ENCODE data around the gene TBX19.

The TBX19 gene

GRCh38 chr1:168281603-168282325, 1.1 kb downstream of the TBX19 start:
- FAIRE-seq = no peak

- FAIRE-seq = no peak
Measured at GRCh38 chr1:168285521-168285790, 4.8 kb downstream of the TBX19 start.

GRCh38 chr1:168285971-168286927, 5.6 kb downstream of the TBX19 start:
- FAIRE-seq = no peak

GRCh38 chr1:168287237-168287664, 6.6 kb downstream of the TBX19 start:
- FAIRE-seq = no peak

- FAIRE-seq = no peak
Measured at GRCh38 chr1:168288311-168289052, 7.8 kb downstream of the TBX19 start.

GRCh38 chr1:168291222-168291837, 10.7 kb downstream of the TBX19 start:
- no peak for FAIRE-seq

- no peak for FAIRE-seq
Measured at GRCh38 chr1:168293356-168293755, 12.7 kb downstream of the TBX19 start.

- FAIRE-seq = no peak
Measured at GRCh38 chr1:168295411-168296114, 14.9 kb downstream of the TBX19 start.

GRCh38 chr1:168297019-168297730, 16.5 kb downstream of the TBX19 start:
- FAIRE-seq = no peak

- FAIRE-seq = no peak
Measured at GRCh38 chr1:168298446-168298845, 17.8 kb downstream of the TBX19 start.

- no peak for FAIRE-seq
Measured at GRCh38 chr1:168300626-168301025, 19.9 kb downstream of the TBX19 start.

GRCh38 chr1:168301664-168302320, 21.1 kb downstream of the TBX19 start:
- no peak for FAIRE-seq

- FAIRE-seq = no peak
Measured at GRCh38 chr1:168303716-168304540, 23.3 kb downstream of the TBX19 start.

GRCh38 chr1:168304865-168305264, 24.2 kb downstream of the TBX19 start:
- no peak for FAIRE-seq

- FAIRE-seq = no peak
Measured at GRCh38 chr1:168312718-168313604, 32.3 kb downstream of the TBX19 start.

GRCh38 chr1:168316142-168316541, 35.5 kb downstream of the TBX19 start:
- no peak for FAIRE-seq

- no peak for FAIRE-seq
Measured at GRCh38 chr1:168317309-168317708, 36.6 kb downstream of the TBX19 start.

GRCh38 chr1:168319691-168320090, 39.0 kb downstream of the TBX19 start:
- no peak for FAIRE-seq

- FAIRE-seq = no peak
Measured at GRCh38 chr1:168320149-168320548, 39.5 kb downstream of the TBX19 start.

Measured in colon (tissue), 2 donors.